T47D (cell line): ENCODE measurements around the gene SDK1.

Source experiments
- DNase-seq, 2 experiments: peaks; one replicate each; pipeline versions ENCODE4 v3.0.0 to v3.0.0-alpha.2; 2011 to 2012; ENCODE audit warnings: low read depth in 1 of 2, low spot score in 1 of 2
- JUND ChIP-seq: IDR thresholded peaks from 2 replicates; pipeline ENCODE4 v1.6.1; 2012; ENCODE audit warnings: low read depth
- in situ Hi-C: cut with HindIII; loops from 2 replicates; pipeline ENCODE4 v1.10.0; 2016; ENCODE audit warnings: low sequenced_read_pairs, low pct_unique_long_range_greater_than_20kb

The SDK1 gene

GRCh38 chr7:4103352-4104091 lies 802.5 kb downstream of the SDK1 start:
- DNase-seq, result peak in 1 of 2 experiments; percentile 43
- in situ Hi-C loops, result no loop called here
- TF ChIP-seq JUND, result no peak

DNA sequence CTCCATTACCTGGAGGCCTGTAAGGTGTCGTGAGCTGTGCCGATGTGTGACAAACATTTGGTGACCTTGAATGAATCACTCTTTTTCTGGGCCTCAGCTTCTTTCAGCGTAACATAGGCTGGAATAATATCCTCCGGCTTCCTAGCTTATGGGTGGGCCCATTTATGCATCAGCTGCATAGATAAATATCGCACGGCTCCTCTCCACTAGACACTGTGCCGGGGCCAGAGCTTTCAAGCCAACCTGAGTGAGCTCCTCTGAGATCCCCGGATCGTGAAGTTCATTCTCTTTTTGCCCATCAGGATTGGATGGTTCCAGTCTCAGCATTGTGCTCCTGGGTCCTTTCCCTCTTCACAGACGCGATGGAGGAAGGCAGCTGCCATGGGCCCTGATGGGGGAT lies 806.8 kb downstream of the SDK1 start:
- no peak for DNase-seq
- no peak for TF ChIP-seq JUND
- in situ Hi-C loops, result no loop called here

- no peak for DNase-seq
- no peak for TF ChIP-seq JUND
- in situ Hi-C loops, result no loop called here
Measured at GRCh38 chr7:4108951-4109350, 807.9 kb downstream of the SDK1 start.

DNA sequence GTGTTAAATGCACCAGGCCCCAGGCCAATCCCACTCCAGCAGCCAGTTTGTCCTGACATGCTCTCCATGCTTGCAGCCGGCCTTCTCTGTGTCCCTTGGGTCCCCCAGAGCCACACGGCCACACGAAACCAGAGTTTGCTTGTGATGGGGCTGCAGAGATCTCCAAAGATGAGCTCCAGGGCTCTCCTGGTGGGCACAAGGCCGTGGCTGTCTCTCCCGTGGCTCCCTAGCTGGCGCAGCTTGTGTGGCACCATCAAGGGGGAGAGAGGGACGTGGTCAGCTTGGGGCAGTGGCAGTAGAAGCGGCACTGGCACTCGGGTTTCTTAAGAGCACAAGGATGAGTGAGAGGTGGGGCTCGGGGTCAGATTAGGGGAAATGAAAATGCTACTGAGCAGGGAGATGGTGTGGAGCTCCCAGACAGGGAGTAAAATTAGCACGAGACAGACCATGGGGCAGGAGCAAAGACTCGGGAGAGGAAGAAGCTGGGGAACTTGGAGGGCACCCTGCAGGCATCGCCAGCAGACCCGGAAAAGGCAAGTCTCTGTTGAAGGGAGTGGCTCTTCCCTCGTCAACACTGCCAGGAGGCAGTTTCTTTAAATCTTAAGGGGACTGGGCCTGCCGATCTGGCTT lies 808.5 kb downstream of the SDK1 start:
- in situ Hi-C loops, result no loop called here
- TF ChIP-seq JUND, result no peak
- no peak for DNase-seq

DNA sequence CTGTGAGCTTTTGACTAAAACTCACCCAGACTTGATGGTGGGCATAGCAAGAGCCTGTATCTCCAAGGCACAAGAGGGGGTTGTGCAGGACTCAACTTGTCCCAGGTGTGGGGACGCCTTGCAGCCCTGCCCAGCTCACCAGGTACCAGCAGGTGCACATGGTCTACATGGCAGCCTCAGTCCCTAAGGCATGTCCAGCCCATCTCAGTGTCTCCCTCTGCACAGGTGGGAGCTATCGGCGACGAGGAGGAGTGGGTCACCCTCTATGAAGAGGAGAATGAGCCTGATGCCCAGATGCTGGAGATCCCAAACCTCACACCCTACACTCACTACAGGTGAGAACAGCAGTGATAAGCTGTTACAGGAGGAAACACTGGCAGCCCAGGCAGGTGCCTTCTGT lies 809.4 kb downstream of the SDK1 start:
- TF ChIP-seq JUND, result no peak
- in situ Hi-C loops, result no loop called here
- DNase-seq, result no peak

DNA sequence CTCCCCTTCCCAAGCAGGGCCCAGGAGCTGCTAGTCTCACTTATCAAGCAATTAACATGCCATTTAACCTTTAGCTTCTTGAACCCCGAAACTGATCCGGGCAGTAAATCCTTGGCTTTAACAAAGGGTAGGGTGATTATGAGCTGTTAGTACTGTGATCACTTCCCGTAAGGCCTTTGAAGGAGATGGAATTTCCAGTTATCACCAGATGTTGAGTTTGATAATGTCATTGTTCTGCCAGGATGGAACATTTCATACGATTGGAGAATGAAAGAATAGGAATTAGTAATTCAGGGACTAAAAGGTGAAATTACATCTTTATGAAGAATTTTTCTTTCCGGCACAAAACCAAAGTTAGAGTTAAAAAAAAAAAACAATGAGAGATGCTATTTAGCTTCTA lies 810.1 kb downstream of the SDK1 start:
- in situ Hi-C loops, result no loop called here

DNA sequence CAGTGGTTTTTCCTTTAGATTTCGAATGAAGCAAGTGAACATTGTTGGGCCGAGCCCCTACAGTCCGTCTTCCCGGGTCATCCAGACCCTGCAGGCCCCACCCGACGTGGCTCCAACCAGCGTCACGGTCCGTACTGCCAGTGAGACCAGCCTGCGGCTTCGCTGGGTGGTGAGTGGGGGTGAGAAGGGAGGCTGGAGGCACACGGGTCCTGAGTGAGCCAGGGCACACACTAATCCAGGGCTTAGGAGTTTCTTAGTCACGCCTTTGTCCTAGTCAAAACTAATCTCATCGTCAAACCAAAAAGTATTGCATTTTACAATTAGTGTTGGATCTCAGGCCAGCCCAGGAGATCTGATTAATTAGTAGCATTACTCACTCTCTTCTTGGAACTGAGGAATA lies 812.2 kb downstream of the SDK1 start:
- no peak for DNase-seq
- TF ChIP-seq JUND, result no peak
- in situ Hi-C loops, result no loop called here

More for the DNA sequence above, 810.1 kb downstream of the SDK1 start:
- DNase-seq, result no peak
- no peak for TF ChIP-seq JUND

- in situ Hi-C loops, result no loop called here
- DNase-seq, result no peak
- TF ChIP-seq JUND, result no peak
Measured at GRCh38 chr7:4113976-4114375, 812.9 kb downstream of the SDK1 start.

GRCh38 chr7:4115442-4115841 lies 814.4 kb downstream of the SDK1 start:
- no peak for DNase-seq
- TF ChIP-seq JUND, result no peak
- in situ Hi-C loops, result no loop called here

- no peak for DNase-seq
- in situ Hi-C loops, result no loop called here
- no peak for TF ChIP-seq JUND
Measured at GRCh38 chr7:4115941-4116610, 815.0 kb downstream of the SDK1 start.

- in situ Hi-C loops, result no loop called here
Measured at GRCh38 chr7:4119848-4120247, 818.8 kb downstream of the SDK1 start.

GRCh38 chr7:4123346-4123745 lies 822.3 kb downstream of the SDK1 start:
- no peak for TF ChIP-seq JUND
- DNase-seq, result no peak
- in situ Hi-C loops, result no loop called here

More at GRCh38 chr7:4119848-4120247, 818.8 kb downstream of the SDK1 start:
- DNase-seq, result no peak
- TF ChIP-seq JUND, result no peak

- DNase-seq, result no peak
- in situ Hi-C loops, result no loop called here
- TF ChIP-seq JUND, result no peak
Measured at GRCh38 chr7:4123823-4124222, 822.8 kb downstream of the SDK1 start.
